Measurements from ENCODE around the gene UPB1.
"Not testable (repeated sequence)": the region's sequence is repeated elsewhere in the genome, so short reads cannot be mapped to it uniquely, and the experiment has no call there.

GRCh38 chr22:24489434-24489833 lies 5.7 kb upstream of the UPB1 start:
- TF ChIP-seq EGR1 (IDR thresholded peaks at IDR 0.05; ENCODE audit: low read depth in 2 of 2); CTCF (IDR thresholded peaks at IDR 0.05; ENCODE audit: low read depth, low read length, missing input control); YY1 (IDR thresholded peaks at IDR 0.05); RAD21 (IDR thresholded peaks at IDR 0.05); SP1 (IDR thresholded peaks at IDR 0.05); ATF3 (IDR thresholded peaks at IDR 0.05); GABPA (IDR thresholded peaks at IDR 0.05 in 1 of 2, conservative IDR thresholded peaks at IDR 0.05 in 1 of 2); HNF4G (IDR thresholded peaks at IDR 0.05); REST (IDR thresholded peaks at IDR 0.05): not testable (repeated sequence)
- TF ChIP-seq, protein P1, sequence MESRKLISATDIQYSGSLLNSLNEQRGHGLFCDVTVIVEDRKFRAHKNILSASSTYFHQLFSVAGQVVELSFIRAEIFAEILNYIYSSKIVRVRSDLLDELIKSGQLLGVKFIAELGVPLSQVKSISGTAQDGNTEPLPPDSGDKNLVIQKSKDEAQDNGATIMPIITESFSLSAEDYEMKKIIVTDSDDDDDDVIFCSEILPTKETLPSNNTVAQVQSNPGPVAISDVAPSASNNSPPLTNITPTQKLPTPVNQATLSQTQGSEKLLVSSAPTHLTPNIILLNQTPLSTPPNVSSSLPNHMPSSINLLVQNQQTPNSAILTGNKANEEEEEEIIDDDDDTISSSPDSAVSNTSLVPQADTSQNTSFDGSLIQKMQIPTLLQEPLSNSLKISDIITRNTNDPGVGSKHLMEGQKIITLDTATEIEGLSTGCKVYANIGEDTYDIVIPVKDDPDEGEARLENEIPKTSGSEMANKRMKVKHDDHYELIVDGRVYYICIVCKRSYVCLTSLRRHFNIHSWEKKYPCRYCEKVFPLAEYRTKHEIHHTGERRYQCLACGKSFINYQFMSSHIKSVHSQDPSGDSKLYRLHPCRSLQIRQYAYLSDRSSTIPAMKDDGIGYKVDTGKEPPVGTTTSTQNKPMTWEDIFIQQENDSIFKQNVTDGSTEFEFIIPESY (IDR thresholded peaks at IDR 0.05) = not testable (repeated sequence)
- TF ChIP-seq, protein P2, sequence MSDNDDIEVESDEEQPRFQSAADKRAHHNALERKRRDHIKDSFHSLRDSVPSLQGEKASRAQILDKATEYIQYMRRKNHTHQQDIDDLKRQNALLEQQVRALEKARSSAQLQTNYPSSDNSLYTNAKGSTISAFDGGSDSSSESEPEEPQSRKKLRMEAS (IDR thresholded peaks at IDR 0.05) = not testable (repeated sequence)

All from liver (tissue), 3 donors.